Measurements from ENCODE around the gene ZFP1.
"Not testable (repeated sequence)": the region's sequence is repeated elsewhere in the genome, so short reads cannot be mapped to it uniquely, and the experiment has no call there.

ZFP1 gene

GRCh38 chr16:75198135-75198600 lies 49.8 kb downstream of the ZFP1 start:
- DNase-seq (ENCODE audit: insufficient read length) (no peak), FAIRE-seq (no peak)
- TF ChIP-seq TAF1 (IDR thresholded peaks at IDR 0.05; ENCODE audit: borderline replicate concordance, low read depth, low read length): no peak
- no peak for TF ChIP-seq POLR2A (IDR thresholded peaks at IDR 0.05; ENCODE audit: low read depth, low read length)
- TF ChIP-seq POLR2AphosphoS5 (IDR thresholded peaks at IDR 0.05; ENCODE audit: low read depth, low read length): no peak

GRCh38 chr16:75202069-75202590 lies 53.8 kb downstream of the ZFP1 start:
- DNase-seq (ENCODE audit: insufficient read length): no peak
- FAIRE-seq: no peak
- TF ChIP-seq TAF1 (IDR thresholded peaks at IDR 0.05; ENCODE audit: borderline replicate concordance, low read depth, low read length) (no peak), POLR2A (IDR thresholded peaks at IDR 0.05; ENCODE audit: low read depth, low read length) (no peak)

DNA sequence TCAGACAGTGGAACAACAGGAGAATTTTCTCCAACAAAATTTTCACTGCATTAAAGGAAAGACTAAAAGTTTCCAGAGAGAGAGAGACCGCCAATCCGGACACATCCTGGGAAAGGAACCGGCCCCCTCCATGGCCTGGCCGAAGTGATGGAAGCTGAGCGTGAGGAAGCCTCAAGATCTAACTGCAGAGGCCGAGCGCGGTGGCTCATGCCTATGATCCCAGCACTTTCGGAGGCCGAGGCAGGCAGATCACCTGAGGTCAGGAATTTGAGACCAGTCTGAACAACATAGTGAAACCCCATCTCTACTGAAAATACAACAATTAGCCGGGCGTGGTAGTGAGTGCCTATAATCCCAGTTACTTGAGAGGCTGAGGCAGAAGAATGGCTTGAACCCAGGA lies 54.8 kb downstream of the ZFP1 start:
- FAIRE-seq (no peak), DNase-seq (ENCODE audit: insufficient read length) (no peak)
- TF ChIP-seq POLR2AphosphoS5 (IDR thresholded peaks at IDR 0.05; ENCODE audit: low read depth, low read length) (no peak), TAF1 (IDR thresholded peaks at IDR 0.05; ENCODE audit: borderline replicate concordance, low read depth, low read length) (no peak), POLR2A (IDR thresholded peaks at IDR 0.05; ENCODE audit: low read depth, low read length) (no peak)

DNA sequence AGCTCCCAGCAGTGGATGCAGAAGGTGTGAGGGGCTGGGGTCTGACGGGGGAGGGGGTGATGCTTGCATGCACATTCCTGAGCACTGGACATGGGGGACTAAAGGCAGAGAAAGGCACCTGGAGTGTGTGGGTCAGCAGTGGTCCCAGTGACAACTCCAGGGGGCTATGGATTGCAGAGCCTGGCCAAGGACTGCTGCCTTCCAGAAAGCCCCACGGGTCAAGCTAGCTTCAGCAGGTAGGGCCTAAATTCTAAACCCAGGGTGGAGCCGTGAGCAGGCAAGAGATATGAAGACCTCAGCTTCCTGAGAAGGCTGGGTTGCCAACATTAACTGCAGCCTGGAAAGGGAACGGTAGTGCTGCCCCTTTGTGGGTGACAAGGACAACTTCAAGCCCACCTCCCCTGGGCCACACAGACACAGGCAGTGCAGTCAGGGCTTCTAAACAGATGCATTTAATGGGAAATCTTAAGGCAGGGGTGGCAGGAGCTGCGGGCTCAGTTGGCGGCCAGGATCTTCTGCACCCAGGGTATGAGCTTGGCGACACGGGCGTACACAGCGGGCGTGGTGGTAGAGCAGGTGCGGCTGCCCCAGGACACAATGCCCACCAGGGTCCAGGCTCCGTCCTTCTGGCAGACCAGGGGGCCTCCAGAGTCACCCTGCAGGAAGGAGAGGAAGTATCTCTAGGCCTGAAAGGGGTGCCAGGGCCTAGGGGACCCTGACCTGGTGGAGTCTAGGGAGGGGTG lies 55.5 kb downstream of the ZFP1 start:
- no peak for FAIRE-seq
- DNase-seq (ENCODE audit: insufficient read length): no peak
- TF ChIP-seq POLR2A (IDR thresholded peaks at IDR 0.05; ENCODE audit: low read depth, low read length): no peak
- TF ChIP-seq POLR2AphosphoS5 (IDR thresholded peaks at IDR 0.05; ENCODE audit: low read depth, low read length): no peak
- no peak for TF ChIP-seq TAF1 (IDR thresholded peaks at IDR 0.05; ENCODE audit: borderline replicate concordance, low read depth, low read length)

DNA sequence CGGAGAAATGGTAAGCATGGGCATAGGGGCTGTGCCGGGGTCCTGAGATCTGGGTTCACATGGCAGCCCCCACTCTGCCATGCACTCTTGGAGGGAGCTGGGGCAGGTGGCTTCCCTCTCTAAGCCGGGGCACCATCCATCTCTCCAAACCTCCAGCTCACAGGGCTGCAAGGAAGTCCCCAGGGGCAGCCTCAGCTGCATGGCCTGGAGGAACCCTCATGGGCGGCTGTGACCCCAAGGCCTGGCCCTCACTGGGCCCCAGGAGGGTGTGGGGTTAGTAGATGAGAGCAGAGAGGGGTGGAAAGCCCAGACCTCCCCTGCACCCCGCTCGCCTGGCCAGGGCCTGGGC lies 56.1 kb downstream of the ZFP1 start:
- FAIRE-seq (no peak), DNase-seq (ENCODE audit: insufficient read length) (no peak)
- TF ChIP-seq POLR2AphosphoS5 (IDR thresholded peaks at IDR 0.05; ENCODE audit: low read depth, low read length) (no peak), POLR2A (IDR thresholded peaks at IDR 0.05; ENCODE audit: low read depth, low read length) (no peak)

DNA sequence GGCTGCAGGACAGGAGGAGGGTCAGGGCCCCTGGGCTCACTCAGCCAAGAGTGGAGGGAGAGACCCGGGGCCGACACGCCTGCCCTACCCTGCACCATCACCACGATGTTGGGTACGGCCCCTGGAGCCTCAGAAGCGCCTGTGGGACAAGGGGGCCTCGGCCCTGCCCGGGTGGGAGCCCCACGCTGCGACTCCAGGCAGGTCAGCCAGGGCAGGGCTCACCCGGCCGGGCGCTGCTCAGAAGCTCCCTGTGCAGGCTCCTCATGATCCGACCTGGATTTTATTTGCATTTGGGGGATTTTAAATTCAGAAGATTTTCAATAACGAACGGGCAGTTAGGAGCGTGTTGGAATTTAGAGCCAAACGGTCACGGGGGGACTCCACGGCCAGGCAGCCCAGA lies 56.6 kb downstream of the ZFP1 start:
- FAIRE-seq; DNase-seq (ENCODE audit: insufficient read length): not testable (repeated sequence)

- not testable (repeated sequence) for DNase-seq (ENCODE audit: insufficient read length); FAIRE-seq
These were observed 57.1 kb downstream of the ZFP1 start for GRCh38 chr16:75205438-75205837.

- FAIRE-seq; DNase-seq (ENCODE audit: insufficient read length): not testable (repeated sequence)
These were observed 57.8 kb downstream of the ZFP1 start for GRCh38 chr16:75205961-75206748.

DNA sequence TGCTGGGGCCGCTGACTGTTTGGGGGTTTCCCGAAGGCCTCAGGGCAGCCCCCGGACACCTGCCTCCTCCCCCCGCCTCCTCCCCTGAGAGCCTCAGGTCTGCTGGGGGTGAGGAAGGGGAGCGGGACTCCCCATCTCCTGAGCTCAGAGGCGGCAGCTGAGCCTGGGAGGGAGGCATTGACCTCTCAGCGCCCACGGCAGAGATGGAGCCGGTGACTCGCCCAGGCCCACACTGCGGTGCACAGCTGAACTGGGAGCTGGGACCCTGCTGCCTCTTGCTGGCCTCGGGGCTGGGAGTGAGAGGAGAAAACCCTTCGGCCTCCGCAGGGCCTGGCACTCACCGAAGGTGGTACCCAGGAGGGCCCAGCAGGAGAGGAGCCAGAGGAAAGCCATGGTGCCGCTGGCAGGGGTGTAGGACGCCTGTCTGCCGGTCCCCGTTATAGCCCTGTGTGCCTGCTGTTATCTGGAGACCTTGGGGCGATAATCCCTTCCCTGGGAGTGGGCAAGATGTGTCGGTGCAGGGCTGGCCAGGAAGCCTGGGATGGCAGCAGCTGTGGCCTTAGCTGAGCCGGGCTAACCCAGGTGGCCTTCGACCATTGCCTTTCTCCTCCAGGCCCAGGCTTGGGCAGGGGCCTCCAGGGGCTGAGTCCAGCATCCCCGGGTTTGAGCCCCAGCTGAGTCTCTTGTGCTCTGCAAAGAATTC lies 58.6 kb downstream of the ZFP1 start, which contains the start of gene CTRB2:
Gene CTRB2 (minus strand): TSS at position 413 of the 703 bp plus-strand sequence. CDS start 20 bp downstream, at position 393.
- TF ChIP-seq POLR2AphosphoS5 (IDR thresholded peaks at IDR 0.05; ENCODE audit: low read depth, low read length): no peak
- TF ChIP-seq TAF1 (IDR thresholded peaks at IDR 0.05; ENCODE audit: borderline replicate concordance, low read depth, low read length): no peak
- TF ChIP-seq POLR2A (IDR thresholded peaks at IDR 0.05; ENCODE audit: low read depth, low read length): no peak
- FAIRE-seq (no peak), DNase-seq (ENCODE audit: insufficient read length) (no peak)

GRCh38 chr16:75207831-75208230 lies 59.5 kb downstream of the ZFP1 start:
- FAIRE-seq (no peak), DNase-seq (ENCODE audit: insufficient read length) (no peak)
- TF ChIP-seq TAF1 (IDR thresholded peaks at IDR 0.05; ENCODE audit: borderline replicate concordance, low read depth, low read length): no peak
- TF ChIP-seq POLR2A (IDR thresholded peaks at IDR 0.05; ENCODE audit: low read depth, low read length): no peak
- TF ChIP-seq POLR2AphosphoS5 (IDR thresholded peaks at IDR 0.05; ENCODE audit: low read depth, low read length): no peak

DNA sequence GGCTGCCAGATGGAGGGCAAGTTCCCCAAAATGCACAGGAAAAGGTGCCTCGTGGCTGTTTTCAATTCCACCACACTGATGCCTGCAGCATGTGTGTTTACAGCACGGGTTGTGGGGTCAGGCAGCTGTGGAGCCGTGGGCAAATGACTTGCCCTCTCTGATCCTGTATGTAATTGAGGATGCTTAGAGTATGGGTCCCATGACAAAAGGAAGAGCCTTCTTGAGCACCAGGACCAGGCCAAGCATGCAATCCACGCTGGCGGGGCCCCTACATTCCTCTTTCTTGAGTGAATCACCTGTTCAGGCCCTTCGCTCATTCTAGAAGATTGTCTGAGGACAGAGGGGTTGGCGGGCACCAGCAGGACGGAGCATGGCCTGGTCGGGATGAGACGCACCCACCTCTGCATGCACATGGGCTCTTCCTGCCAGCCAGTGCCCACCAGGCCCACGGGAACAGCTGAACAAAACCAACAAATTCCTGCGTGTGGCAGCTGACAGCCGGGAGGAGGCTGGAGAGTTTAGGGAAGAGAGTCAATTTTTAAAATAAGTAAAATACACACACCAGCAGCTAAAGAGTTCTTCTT lies 60.0 kb downstream of the ZFP1 start:
- FAIRE-seq: no peak
- DNase-seq (ENCODE audit: insufficient read length): no peak
- TF ChIP-seq POLR2A (IDR thresholded peaks at IDR 0.05; ENCODE audit: low read depth, low read length): no peak
- no peak for TF ChIP-seq POLR2AphosphoS5 (IDR thresholded peaks at IDR 0.05; ENCODE audit: low read depth, low read length)
- TF ChIP-seq TAF1 (IDR thresholded peaks at IDR 0.05; ENCODE audit: borderline replicate concordance, low read depth, low read length): no peak
